Neural cell (in vitro differentiated cells): ENCODE results near the gene WDR74. TPM values are rescaled to one million over a fixed set of nuclear protein-coding genes. Genes with fewer than 3 reads are reported as not detected.

Experiments
- H2AFZ ChIP-seq: fragments of 200-600, 300-800 bp; sonication (generic), shearing (Covaris generic); 2 replicates; pipeline ENCODE4 v1.6.0; 2014; ENCODE audit warnings: low read depth, mild to moderate bottlenecking, antibody characterized with exemption, low read length, moderate library complexity
- H3F3A ChIP-seq: fragments of 200-600 bp; shearing (Covaris generic); 2 replicates; pipeline ENCODE4 v1.6.1; 2016; ENCODE audit warnings: mild to moderate bottlenecking, moderate library complexity, mixed read lengths, antibody characterized with exemption, low read length; ENCODE audit not compliant: insufficient read depth, poor library complexity, severe bottlenecking
- H3K27ac ChIP-seq: fragments of 200-600, 300-800 bp; sonication (generic), shearing (Covaris generic); 2 replicates; pipeline ENCODE4 v1.5.1; 2014; ENCODE audit warnings: mild to moderate bottlenecking, low read length, moderate library complexity
- H3K27me3 ChIP-seq: fragments of 300-800, 200-600 bp; sonication (generic), shearing (Covaris generic); 2 replicates; pipeline ENCODE4 v1.6.0; 2014; ENCODE audit warnings: mild to moderate bottlenecking, low read depth, low read length, moderate library complexity; ENCODE audit not compliant: insufficient read depth
- H3K36me3 ChIP-seq: fragments of 300-800, 200-600 bp; sonication (generic), shearing (Covaris generic); 2 replicates; pipeline ENCODE4 v1.5.1; 2014; ENCODE audit warnings: mild to moderate bottlenecking, antibody characterized with exemption, low read length, moderate library complexity; ENCODE audit not compliant: insufficient read depth
- H3K4me2 ChIP-seq: fragments of 300-800, 200-600 bp; sonication (generic), shearing (Covaris generic); 2 replicates; pipeline ENCODE4 v1.6.0; 2014; ENCODE audit warnings: mild to moderate bottlenecking, low read length
- H3K4me3 ChIP-seq: fragments of 300-800, 200-600 bp; sonication (generic), shearing (Covaris generic); 2 replicates; pipeline ENCODE4 v1.5.1; 2014; ENCODE audit warnings: mild to moderate bottlenecking, low read length, moderate library complexity
- H3K79me2 ChIP-seq: fragments of 200-600 bp; shearing (Covaris generic); replicated peaks from 2 replicates; pipeline ENCODE4 v1.6.0; 2014; ENCODE audit warnings: mild to moderate bottlenecking, low read length, moderate library complexity; ENCODE audit not compliant: insufficient read depth
- H3K9ac ChIP-seq: fragments of 300-800, 200-600 bp; sonication (generic), shearing (Covaris generic); 2 replicates; pipeline ENCODE4 v1.6.1; 2016; ENCODE audit warnings: mild to moderate bottlenecking, low read length, mixed read lengths
- H3K9me2 ChIP-seq: fragments of 200-600 bp; shearing (Covaris generic); 2 replicates; pipeline ENCODE4 v1.6.1; 2016; ENCODE audit warnings: mild to moderate bottlenecking, low read length, mixed read lengths; ENCODE audit not compliant: insufficient read depth
- H3K9me3 ChIP-seq: fragments of 200-600, 300-800 bp; sonication (generic), shearing (Covaris generic); 2 replicates; pipeline ENCODE4 v1.6.1; 2016; ENCODE audit warnings: mild to moderate bottlenecking, mixed run types, low read length, moderate library complexity, mixed read lengths
- H4K20me1 ChIP-seq: fragments of 200-600 bp; shearing (Covaris generic); 2 replicates; pipeline ENCODE4 v1.6.1; 2016; ENCODE audit warnings: mild to moderate bottlenecking, mixed run types; ENCODE audit not compliant: insufficient read depth
- CTCF ChIP-seq: fragments of 450-650 bp; IDR thresholded peaks from 2 replicates; pipeline ENCODE4 v1.5.1; 2014; ENCODE audit warnings: antibody characterized with exemption, mild to moderate bottlenecking, moderate library complexity; ENCODE audit not compliant: poor library complexity, severe bottlenecking
- EP300 ChIP-seq: fragments of 450-650 bp; conservative IDR thresholded peaks from 2 replicates; pipeline ENCODE4 v1.6.1; 2014; ENCODE audit warnings: antibody characterized with exemption, mild to moderate bottlenecking, moderate library complexity; ENCODE audit not compliant: poor library complexity, severe bottlenecking
- EZH2 ChIP-seq: fragments of 200-600, 300-800 bp; shearing (Covaris generic), sonication (generic); IDR thresholded peaks from 2 replicates; pipeline ENCODE4 v1.6.1; 2014; ENCODE audit warnings: antibody characterized with exemption, low read length, borderline replicate concordance, mild to moderate bottlenecking; ENCODE audit not compliant: insufficient read depth, poor library complexity, severe bottlenecking
- MXI1 ChIP-seq: fragments of 450-650 bp; conservative IDR thresholded peaks from 2 replicates; pipeline ENCODE4 v1.6.1; 2014; ENCODE audit warnings: antibody characterized with exemption, mild to moderate bottlenecking; ENCODE audit not compliant: poor library complexity, severe bottlenecking
- POLR2AphosphoS5 ChIP-seq: IDR thresholded peaks from 2 replicates; pipeline ENCODE4 v1.6.1; 2012
- RAD21 ChIP-seq: fragments of 450-650 bp; conservative IDR thresholded peaks from 2 replicates; pipeline ENCODE4 v1.6.1; 2014; ENCODE audit warnings: antibody characterized with exemption, mild to moderate bottlenecking, moderate library complexity
- REST ChIP-seq: IDR thresholded peaks from 2 replicates; pipeline ENCODE4 v1.6.1; 2012; ENCODE audit warnings: borderline replicate concordance
- SMC3 ChIP-seq: fragments of 450-650 bp; conservative IDR thresholded peaks from 2 replicates; pipeline ENCODE4 v1.6.1; 2014; ENCODE audit warnings: antibody characterized with exemption, mild to moderate bottlenecking, moderate library complexity; ENCODE audit not compliant: poor library complexity
- TAF1 ChIP-seq: IDR thresholded peaks from 2 replicates; pipeline ENCODE4 v1.6.1; 2012; ENCODE audit warnings: low read depth
- polyA plus RNA-seq: library from polyadenylated mRNA; depleted of rRNA; stranded (reverse); fragments of >200 nt; gene quantifications from 2 replicates; pipeline ENCODE4 v1.2.3, GENCODE V29; 2014

WDR74 gene
- polyA plus RNA-seq, 1 donor from 2014 or later = 50.4 TPM

- Histone ChIP-seq H3K9me3 (no peaks in the 10 kb centered on the region), H3K27me3 (no peaks in the 10 kb centered on the region), H3K9ac (no peak overlapping the region), H3K4me3 (no peak overlapping the region), H3K36me3 (no peaks in the 10 kb centered on the region), H3F3A (no peaks in the 10 kb centered on the region), H3K27ac (no peak overlapping the region), H3K4me2 (no peak overlapping the region), H3K9me2 (no peaks in the 10 kb centered on the region), H3K79me2 (no peaks in the 10 kb centered on the region), H2AFZ (no peak overlapping the region), H4K20me1 (no peaks in the 10 kb centered on the region)
- TF ChIP-seq POLR2AphosphoS5 = no peak
- no peak for TF ChIP-seq CTCF
- TF ChIP-seq REST = no peak
- TF ChIP-seq RAD21 = no peak
- TF ChIP-seq MXI1 = no peak
- no peak for TF ChIP-seq EZH2
- TF ChIP-seq TAF1 = no peak
- no peak for TF ChIP-seq EP300
- no peak for TF ChIP-seq SMC3
These were observed 22.3 kb downstream of the WDR74 start for GRCh38 chr11:62817129-62817528.

DNA sequence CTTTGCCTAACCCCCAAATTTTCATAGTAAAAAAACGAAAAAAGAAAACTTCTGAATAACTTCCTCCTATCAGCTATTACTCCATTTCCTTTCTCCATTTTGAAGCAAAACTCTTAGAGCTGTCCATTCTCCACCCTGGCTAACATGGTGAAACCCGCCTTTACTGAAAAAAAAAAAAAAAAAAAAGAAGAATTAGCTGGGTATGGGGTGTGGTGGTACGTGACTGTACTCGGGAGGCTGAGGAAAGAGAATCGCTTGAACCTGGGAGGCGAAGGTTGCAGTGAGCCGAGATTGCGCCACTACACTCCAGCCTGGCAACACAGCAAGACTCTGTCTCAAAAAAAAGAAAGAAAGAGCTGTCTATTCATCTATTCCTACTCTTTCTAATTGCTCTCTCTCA lies 22.8 kb downstream of the WDR74 start:
- H3K4me3 ChIP-seq = no peak overlapping the region
- H3K27me3 ChIP-seq = no peaks in the 10 kb centered on the region
- H3K36me3 ChIP-seq = no peaks in the 10 kb centered on the region
- no peaks in the 10 kb centered on the region for H3F3A ChIP-seq
- H3K9me3 ChIP-seq = no peaks in the 10 kb centered on the region
- no peaks in the 10 kb centered on the region for H3K9me2 ChIP-seq
- no peak for TF ChIP-seq TAF1
- TF ChIP-seq SMC3 = no peak
- no peak for TF ChIP-seq MXI1
- TF ChIP-seq RAD21 = no peak
- no peak for TF ChIP-seq REST
- TF ChIP-seq CTCF = no peak
- no peak for TF ChIP-seq EP300
- no peak for TF ChIP-seq POLR2AphosphoS5
- TF ChIP-seq EZH2 = no peak
- H3K27ac ChIP-seq = no peak overlapping the region
- H4K20me1 ChIP-seq = no peaks in the 10 kb centered on the region
- H3K4me2 ChIP-seq = no peak overlapping the region
- no peak overlapping the region for H3K9ac ChIP-seq
- H3K79me2 ChIP-seq = no peaks in the 10 kb centered on the region
- H2AFZ ChIP-seq = no peak overlapping the region
